ENCODE measurements around the gene MAGEA2.
"Not testable (repeated sequence)": the region's sequence is repeated elsewhere in the genome, so short reads cannot be mapped to it uniquely, and the experiment has no call there.

DNA sequence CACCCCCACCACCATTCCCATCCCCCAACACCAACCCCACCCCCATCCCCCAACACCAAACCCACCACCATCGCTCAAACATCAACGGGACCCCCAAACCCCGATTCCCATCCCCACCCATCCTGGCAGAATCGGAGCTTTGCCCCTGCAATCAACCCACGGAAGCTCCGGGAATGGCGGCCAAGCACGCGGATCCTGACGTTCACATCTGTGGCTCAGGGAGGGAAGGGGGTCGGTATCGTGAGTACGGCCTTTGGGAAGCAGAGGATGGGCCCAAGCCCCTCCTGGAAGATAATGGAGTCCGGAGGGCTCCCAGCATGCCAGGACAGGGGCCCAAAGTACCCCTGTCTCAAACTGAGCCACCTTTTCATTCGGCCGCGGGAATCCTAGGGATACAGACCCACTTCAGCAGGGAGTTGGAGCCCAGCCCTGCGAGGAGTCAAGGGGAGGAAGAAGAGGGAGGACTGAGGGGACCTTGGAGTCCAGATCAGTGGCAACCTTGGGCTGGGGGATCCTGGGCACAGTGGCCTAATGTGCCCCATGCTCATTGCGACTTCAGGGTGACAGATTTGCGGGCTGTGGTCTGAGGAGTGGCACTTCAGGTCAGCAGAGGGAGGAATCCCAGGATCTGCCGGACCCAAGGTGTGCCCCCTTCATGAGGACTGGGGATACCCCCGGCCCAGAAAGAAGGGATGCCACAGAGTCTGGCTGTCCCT is 19.3 kb downstream of the MAGEA2 start:
- TF ChIP-seq, protein P1, sequence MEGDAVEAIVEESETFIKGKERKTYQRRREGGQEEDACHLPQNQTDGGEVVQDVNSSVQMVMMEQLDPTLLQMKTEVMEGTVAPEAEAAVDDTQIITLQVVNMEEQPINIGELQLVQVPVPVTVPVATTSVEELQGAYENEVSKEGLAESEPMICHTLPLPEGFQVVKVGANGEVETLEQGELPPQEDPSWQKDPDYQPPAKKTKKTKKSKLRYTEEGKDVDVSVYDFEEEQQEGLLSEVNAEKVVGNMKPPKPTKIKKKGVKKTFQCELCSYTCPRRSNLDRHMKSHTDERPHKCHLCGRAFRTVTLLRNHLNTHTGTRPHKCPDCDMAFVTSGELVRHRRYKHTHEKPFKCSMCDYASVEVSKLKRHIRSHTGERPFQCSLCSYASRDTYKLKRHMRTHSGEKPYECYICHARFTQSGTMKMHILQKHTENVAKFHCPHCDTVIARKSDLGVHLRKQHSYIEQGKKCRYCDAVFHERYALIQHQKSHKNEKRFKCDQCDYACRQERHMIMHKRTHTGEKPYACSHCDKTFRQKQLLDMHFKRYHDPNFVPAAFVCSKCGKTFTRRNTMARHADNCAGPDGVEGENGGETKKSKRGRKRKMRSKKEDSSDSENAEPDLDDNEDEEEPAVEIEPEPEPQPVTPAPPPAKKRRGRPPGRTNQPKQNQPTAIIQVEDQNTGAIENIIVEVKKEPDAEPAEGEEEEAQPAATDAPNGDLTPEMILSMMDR (IDR thresholded peaks at IDR 0.05) = not testable (repeated sequence)
- not testable (repeated sequence) for TF ChIP-seq POLR2A (IDR thresholded peaks at IDR 0.05)
